H54 (cell line): Measurements from ENCODE around the gene SYCP2.
A peak's percentile ranks its signal among the peaks of the same experiment; 100 is the strongest.

Experiments used
- DNase-seq: peaks from one replicate; pipeline ENCODE4 v3.0.0; 2011; ENCODE audit warnings: low spot score, mixed read lengths; ENCODE audit not compliant: insufficient read length
- FAIRE-seq: peaks from 3 replicates; lab custom pipeline; 2011; peaks lifted over from hg19 to GRCh38; lab: Jason Lieb, UNC
- POLR2A ChIP-seq: IDR thresholded peaks from 2 replicates; pipeline ENCODE4 v1.6.1; 2011; ENCODE audit warnings: low read depth, mild to moderate bottlenecking, low read length

The SYCP2 gene

DNA sequence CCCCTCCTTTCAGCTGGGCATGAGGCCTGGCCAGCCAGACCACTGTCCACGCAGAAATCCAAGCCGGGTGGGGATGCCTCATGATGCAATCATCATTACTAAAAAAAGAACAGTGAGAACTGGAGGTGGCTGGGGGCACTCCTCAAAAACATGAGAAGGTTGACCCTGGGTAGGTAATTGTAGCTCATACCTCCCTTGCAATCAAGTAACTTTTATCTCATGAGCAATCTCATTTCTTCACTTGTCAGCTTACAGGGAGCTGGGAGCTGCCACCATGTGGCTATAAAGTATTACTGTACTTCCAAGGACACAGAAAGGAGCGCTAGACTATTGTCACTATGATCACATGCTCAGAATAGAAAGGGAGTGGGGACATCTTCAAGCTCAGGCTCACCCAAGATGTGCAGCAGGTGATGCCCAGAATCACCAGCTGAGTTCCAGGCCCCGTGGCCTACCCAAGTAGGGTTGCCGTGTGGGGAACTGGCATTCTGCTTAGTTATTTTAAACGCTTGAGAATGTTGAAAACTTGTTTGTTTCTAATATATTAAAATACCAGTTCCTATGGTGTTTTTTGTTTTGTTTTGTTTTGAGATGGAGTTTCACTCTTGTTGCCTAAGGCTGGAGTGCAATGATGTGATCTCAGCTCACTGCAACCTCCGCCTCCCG is 21.8 kb upstream of the SYCP2 start:
- DNase-seq (no peak), FAIRE-seq (no peak)
- no peak for TF ChIP-seq POLR2A

DNA sequence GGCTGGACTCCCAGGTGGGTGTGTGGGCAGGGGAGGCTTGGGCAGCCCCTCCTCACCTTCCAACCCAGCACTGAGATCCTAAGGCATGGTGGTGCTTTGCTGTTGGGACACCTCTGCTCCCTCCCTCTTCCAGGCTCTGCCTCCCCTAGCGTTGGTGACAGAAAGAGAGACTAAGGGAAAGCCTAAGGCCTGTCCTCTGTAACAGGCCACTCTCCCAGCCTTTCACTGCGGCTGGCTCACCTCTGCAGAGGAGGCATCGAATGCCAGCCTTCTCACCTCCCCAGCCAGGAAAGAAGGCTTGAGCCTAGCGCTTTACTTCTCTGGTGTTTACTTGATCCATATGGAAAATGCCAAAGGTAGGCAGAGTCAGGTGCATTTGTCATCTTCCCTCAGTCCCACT is 21.3 kb upstream of the SYCP2 start:
- no peak for TF ChIP-seq POLR2A

DNA sequence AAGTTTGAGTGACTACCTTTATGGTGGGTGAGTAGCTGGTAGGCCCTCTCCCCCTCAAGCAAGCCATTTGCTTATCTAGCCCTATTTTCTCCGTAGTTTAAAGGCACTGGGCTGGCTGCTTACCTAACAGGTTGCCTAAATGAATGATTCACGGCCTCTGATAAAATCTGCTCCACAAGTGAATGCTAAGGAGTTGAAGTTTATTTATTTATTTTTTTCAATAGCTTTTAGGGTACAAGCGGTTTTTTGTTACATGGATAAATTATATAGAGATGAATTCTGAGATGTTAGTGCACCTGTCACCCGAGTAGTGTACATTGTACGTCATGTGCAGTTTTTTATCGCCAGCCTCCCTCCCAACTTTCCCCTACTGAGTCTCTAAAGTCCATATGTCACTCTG is 16.5 kb upstream of the SYCP2 start:
- FAIRE-seq (no peak), DNase-seq (no peak)
- TF ChIP-seq POLR2A, result no peak

More for the DNA sequence above, 21.3 kb upstream of the SYCP2 start:
- FAIRE-seq, result no peak
- no peak for DNase-seq

DNA sequence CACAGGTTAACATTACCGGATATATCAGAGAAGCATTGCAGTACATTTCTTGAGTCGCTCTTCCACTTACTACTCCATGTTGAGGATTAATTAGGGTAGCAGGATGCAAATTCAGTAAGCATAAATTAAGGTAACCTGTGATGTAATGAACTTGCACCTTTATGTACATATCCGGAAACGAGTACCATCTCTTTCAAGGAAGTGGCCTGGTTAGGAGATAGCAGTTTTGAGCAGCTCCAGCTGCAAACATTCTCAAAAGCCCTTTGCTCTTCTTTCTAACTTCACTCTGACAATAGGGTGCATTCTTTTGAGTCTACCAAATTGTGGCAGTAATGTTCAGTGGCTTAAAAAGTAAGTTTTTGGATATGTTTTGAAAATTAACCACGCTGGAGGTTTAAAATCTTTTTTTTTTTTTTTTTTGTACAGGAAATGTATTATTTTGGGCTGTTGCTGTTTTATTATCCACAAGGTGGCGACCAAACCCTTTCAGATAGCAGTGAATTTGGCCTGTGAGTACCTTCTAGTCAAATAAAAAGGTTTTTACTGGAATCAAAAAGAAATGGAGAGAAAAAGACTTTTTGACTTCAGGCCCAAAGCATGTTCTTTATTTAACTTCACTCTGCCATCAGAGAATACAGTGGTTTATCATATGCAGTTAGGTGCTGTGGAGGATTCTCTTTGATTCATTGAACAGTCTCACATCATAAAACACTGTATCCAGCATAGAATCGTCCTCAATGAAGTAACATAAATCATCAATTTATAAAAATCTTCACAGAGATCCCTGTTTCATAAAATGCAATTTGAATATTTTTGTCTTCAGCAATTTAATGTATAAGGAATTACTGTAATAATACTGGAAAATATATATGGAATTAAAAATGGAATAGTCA is 15.6 kb upstream of the SYCP2 start:
- DNase-seq (no peak), FAIRE-seq (peak; percentile 11)
- TF ChIP-seq POLR2A, result no peak

DNA sequence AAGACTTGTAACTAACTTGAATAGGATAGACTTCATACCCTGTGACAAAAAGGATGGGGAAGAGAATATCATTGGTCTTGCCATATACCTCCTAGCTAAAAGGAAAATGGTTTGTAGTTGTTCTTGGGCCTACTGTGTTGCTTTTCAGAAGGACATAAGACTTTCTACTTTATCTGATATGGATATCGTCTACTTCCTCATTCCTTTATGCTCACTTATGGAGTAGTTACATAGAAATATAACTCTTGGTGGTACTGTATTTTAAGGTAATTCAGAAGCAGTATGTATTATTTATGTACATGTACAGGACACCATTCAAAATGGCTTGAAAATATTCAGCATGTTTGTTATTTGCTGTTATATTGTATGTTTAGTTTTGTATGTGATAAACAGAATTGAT is 14.8 kb upstream of the SYCP2 start:
- no peak for DNase-seq
- no peak for FAIRE-seq
- TF ChIP-seq POLR2A, result no peak

DNA sequence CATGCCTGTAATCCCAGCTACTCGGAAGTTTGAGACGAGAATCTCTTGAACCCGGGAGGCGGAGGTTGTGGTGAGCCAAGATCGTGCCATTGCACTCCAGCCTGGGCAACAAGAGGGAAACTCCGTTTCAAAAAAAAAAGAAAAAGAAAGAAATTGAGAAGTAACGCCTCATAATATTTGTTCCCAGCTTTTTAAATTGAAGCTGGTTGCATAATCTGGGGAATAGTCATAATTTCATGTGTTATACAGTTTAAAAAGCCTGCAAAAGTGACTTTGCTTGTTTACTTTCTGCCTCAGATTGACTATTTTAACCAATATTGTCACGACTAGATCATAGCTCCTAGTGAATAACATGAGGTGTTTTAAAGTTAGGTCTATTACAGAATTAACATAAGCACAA is 13.9 kb upstream of the SYCP2 start:
- no peak for DNase-seq
- FAIRE-seq, result no peak
- TF ChIP-seq POLR2A, result no peak

DNA sequence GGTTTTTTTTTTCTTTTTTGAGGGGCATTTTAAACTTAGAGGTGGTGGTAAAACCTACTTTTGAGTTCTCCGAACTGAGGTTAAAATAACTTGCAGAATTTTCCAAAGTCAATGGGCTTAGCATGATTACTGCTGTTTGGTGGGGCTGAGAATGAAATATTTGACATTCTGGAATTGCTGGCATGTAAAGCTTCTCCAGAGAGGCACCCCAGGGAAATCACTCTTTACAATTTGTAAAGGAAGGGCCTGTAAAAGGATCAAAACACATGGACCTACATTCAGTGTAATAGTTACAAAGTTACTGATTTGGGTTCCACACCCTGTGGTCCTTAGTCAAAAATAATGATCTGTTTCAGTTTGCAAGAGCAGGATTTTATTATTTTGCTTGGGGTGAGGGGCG is 12.3 kb upstream of the SYCP2 start:
- no peak for TF ChIP-seq POLR2A
- DNase-seq (no peak), FAIRE-seq (no peak)

GRCh38 chr20:59945175-59945574 is 11.7 kb upstream of the SYCP2 start:
- no peak for TF ChIP-seq POLR2A
- DNase-seq, result no peak
- FAIRE-seq, result no peak

GRCh38 chr20:59944726-59945125 is 11.3 kb upstream of the SYCP2 start:
- TF ChIP-seq POLR2A, result no peak
- FAIRE-seq (no peak), DNase-seq (no peak)

GRCh38 chr20:59942245-59942644 is 8.8 kb upstream of the SYCP2 start:
- FAIRE-seq (no peak), DNase-seq (no peak)
- no peak for TF ChIP-seq POLR2A

DNA sequence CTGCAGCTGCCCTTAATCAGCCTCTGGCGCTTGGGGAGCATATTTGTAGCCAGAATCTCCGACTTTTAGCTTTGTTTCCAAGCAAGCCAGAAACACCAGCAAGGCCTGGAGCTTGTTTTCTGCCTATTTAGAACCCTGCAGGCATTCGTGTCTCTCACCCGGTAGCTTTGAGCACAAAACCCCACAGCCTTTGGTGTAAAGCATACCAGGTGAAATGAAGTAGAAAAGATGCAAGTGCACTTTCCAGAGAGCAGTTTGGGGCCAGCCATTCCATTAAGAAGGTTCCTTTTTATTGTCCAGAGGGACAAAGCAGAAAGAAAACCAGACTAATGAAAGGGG is 7.5 kb upstream of the SYCP2 start:
- DNase-seq (no peak), FAIRE-seq (no peak)
- TF ChIP-seq POLR2A, result no peak

- DNase-seq, result peak; percentile 95
- peak; percentile 87 for FAIRE-seq
Measured at GRCh38 chr20:59940129-59940955, 6.9 kb upstream of the SYCP2 start, which contains the start of the genes FAM217B and PPP1R3D. TSS of gene FAM217B (plus strand) at chr20:59940389. CDS start at chr20:59943944, 3,555 bp downstream. TSS of gene PPP1R3D (minus strand) at chr20:59940305. CDS start at chr20:59939931, 374 bp downstream.

DNA sequence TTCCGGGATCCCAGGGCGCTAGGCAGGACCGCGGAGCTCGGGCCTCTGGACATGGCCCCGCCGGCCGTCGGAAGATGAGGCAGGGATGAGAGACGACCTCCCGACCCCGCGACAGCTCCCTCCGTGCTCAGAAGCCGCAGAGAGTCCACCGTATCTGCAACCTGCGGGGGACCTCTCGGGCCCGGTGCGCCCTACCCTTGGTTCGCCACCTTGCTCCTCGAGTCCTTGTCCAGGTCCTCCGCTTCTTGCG is 6.4 kb upstream of the SYCP2 start:
- DNase-seq (no peak), FAIRE-seq (no peak)
- no peak for TF ChIP-seq POLR2A

More at GRCh38 chr20:59940129-59940955, 6.9 kb upstream of the SYCP2 start, which contains the start of the genes FAM217B and PPP1R3D:
- peak; percentile 95 for TF ChIP-seq POLR2A
